ENCODE measurements around the gene PPP1R16B.

Gene PPP1R16B

DNA sequence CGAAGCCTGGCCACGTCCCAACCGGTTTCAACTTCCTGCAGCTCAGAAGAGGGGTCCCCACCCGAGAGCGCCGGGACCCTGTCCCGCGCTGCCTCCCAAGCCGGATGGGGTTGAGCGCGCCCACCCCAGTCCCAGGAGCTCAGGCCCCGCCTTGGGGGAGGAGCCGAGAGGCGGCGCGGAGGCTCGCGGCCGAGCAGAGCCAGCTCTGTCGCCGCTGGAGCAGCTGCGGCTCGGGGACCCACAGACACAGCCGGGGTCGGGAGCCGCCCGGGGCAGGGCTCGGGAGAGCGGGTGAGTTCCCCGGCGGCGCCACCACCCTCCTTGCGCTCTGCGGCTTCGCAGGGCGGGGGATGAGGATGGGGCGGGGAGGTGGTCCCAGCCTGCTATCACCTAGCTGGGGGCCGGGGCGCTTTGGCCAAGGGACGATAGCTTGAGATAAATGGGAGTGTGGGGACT is at the start of gene PPP1R16B:
Gene PPP1R16B, plus strand, starts transcription at position 196 of the 456 bp plus-strand sequence. CDS start 30,229 bp downstream, outside the sequence.
- peak; percentile 88 for DNase-seq

DNA sequence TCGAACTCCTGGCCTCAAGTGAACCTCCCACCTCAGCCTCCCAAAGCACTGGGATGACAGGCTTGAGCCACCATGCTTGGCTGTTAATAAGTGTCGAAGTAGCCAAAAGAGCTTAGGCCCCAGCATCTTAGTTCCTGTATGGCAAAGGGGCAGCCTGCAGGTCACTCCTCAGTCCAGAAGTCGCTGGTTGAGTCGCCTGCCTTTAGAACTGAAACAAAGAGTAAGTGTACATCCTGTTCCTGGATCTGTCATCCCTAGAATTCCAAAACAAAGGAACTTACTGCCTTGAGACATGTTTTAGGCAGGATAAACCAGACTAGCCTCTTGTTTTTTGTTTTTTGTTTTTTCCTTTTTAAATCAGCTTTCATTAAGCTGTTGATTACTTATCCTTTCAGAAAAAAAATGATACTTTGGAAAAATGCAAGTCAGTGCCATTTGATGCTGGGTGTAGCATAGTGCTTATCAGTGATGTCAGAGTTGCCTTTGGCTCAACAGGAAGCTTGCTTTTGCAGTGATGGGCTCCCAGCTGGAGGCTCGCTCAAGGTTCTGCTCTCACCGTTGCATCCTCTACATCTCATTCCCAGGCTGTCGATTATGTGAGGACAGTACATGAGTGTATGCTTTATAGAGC is 48.2 kb upstream of the PPP1R16B start:
- no peak for DNase-seq

DNA sequence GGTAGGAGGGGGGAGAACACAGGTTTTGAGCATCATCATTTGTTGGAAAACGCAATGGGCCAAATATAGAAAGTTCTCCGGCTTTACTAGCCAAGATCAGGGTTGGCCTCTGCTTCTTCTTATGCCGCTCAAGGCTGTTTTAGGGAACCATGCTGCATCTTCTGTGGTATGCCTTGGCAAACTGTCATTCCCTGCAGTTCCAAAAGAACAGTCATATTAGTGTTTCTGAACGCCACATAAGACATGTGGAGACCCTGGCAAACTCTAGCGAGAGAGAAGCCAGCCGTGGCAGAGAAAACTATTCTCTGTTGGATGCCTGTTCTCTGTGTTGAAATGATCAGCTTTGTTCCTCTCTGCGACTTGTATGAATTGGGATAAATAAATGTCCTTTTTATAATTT is 46.4 kb upstream of the PPP1R16B start:
- DNase-seq, result no peak

DNA sequence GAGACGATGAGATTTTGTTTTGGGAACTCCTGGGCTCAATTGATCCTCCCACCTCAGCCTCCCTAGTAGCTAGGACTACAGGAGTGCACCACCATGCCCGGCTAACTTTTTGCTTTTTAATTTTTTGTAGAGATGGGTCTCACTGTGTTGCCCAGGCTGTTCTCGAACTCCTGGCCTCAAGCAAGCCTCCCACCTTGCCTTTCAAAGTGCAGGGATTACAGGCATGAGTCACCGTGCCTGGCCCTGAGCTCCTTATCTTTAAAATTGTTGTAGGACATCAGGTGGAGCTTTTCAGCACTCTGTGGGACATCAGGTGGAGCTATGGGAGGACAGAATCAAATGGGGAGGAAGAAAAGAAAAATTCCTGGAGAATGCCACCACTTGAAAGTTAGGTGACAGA is 44.5 kb upstream of the PPP1R16B start:
- DNase-seq, result no peak

DNA sequence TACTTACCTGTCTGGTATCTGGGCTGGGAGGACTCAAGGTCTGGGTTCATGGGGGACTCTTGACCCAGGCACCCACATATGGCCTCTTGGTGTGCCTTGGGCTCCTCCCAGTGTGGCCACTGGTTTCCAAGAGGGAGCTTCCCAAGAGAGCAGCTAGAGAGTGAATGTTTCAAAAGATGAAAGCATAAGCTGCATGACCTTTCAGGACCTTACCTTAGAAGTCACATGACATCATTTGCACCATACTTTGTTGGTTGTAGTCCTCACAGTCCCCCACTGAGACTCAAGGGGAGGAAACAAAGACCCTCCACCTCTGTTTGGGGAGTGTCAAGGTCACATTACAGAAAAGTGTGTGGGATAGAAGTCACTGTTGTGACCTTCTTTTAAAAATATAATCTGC is 43.3 kb upstream of the PPP1R16B start:
- DNase-seq, result no peak

DNA sequence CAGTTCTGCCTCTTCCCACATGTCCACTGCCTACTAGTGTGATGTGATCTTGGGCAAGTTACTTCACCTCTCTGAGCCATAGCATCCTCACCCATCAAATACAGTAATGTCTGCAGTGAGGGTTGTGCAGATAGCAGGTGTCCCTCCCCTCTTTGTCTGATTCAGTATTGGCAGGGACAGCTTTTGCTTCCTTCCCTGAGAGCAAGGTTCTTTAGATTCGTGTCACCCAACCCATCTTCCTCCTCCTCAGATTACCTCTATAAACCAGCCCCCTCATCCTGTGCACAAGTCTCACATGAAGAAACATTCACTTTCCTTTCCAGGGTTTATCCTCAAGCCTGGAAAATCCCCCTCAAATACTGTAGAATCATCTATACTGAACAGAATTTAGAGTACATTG is 41.9 kb upstream of the PPP1R16B start:
- DNase-seq, result no peak

DNA sequence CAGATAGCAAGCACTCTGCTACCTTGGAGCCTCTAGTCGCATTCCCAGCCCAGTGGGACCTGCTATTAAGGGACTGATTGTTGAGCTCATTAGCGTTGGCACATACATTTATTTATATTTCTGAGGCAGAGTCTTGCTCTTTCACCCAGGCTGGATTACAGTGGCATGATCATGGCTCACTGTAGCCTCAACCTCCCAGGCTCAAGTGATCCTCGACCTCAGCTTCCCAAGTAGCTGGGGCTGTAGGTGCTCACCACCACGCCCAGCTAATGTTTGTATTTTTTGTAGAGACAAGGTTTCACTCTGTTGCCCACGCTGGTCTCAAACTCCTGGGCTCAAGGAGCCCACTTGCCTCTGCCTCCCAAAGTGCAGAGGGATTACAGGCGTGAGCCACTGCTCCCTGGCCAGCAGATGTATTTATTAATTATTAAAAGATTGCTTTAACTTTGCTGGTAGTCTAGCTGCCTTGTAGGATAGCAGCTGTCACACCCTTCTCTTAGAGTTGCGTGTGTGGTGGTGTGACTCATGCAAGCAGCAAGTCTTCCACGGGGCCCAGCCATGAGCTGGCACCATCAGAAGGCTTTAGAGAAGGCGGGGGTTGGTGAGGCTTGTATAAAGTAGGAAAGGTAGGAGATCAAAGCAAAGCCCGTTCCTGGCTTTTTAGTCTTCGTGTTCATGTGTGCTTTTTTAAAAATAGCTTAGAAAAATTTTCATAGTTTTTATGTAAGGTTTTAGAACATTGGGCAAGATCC is 40.8 kb upstream of the PPP1R16B start:
- DNase-seq, result peak; percentile 75

DNA sequence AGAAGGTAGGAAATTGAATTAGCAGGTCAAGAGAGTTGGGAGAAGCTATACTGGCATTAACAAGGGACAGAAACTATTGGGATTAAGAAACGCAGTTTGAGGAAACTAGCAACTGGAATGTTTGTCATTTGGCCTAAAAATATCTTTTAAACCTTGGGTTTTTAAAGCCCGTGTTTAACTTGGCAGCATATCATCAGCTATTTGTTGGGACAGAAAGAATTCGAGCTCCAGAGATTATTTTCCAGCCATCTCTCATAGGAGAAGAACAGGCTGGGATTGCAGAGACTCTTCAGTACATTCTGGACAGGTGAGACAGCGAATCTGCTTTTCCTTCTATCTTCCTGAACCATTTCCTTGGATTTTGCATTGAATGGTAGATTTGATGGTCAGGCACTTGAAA is 39.4 kb upstream of the PPP1R16B start:
- no peak for DNase-seq

DNA sequence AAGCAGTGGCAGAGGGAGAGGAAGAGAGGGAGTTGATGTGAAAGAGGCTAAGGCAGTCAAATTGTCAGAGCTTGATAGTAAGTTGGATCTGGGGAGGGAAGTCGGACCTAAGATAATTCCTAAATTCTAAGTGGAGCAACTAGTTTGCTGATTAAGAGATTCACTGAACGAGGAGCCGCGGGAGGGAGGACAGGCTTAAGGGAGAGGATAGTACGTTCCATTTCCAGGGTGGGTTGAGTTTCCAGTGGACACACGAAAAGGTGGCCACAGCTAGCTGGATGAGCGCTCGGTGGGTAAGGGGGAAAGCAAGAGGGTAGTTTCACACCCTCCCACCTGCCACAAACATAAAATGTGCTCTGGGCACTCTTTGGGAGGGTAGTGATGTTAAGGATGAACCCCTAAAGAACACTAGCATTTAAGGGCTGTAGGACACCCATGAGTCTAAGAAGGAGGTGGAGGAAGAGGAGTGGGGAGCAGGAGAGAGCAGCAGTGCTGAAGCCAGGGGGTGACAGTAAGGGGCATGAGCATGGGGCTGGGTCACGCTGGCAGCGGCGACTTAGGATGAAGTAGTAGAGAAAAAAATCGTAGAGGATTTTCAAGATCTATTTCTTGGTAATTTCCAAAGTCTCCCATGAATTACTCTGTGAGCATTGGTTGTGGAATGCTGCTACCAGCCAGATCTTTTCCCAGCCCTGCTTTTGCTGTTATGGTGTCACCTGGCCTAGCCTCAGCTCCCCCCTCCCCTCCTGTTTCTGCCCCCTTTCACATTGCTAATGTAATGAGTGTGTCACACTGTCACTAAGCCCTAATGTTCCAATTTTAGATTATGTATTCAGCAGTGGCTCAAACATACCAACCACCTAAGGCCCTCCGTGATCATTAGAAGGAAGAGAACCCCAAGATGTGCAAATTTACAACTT is 35.9 kb upstream of the PPP1R16B start:
- no peak for DNase-seq

DNA sequence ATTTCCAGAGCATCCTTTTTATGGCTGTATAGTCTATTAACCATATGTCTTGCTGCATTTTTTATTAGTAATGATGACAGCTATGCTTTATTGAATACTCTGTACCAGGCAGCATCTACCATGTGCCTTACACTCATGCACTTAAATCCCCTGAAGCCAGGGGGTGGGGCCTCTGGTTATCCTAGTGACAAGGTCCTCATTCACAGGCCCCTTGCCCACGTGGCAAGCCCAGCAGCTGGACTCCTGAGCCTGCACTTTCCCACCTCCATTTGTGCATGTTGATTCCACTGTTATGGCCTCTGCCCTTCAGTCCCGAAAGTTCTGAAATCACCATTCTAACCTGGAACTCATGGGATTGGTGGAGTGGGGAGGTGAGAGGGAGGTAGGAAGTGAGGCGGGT is 35.0 kb upstream of the PPP1R16B start:
- no peak for DNase-seq

DNA sequence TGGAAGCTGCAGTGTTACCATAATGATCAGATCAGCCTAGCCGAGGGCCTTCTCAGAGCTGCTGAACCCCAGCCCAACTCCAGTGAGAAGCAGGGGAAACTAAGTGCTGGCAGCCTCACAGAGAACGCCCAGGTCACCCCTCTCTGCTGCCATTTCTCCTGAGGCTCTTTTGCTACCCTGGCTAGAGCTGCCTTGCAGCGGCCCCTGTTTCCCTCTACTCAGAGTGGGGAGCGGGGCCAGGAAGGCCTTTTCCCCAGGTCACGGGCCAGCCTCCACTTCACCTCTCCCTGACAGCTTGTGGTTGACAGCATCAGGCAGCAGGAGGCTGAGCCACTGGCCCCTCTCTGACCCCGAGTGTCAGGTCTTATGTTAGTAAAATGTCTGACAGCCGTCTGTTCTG is 34.5 kb upstream of the PPP1R16B start:
- no peak for DNase-seq

DNA sequence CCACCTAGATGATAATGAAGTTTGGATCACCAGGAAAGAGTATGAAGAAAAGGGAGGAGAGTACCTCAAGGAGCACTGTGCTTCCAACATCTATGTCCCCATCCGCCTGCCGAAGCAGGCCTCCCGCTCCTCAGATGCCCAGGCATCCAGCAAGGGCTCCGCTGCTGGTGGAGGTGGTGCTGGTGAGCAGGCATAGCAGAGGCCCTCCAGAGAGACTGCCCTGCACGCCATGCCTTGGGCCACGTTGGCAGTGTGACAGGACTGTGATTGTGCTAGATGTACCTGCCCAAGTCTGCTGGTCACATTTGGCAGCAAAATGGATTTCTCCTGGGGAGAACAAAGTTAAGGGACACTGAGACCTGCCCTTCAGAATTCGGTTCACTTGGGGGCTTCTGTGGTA is 33.9 kb upstream of the PPP1R16B start:
- DNase-seq, result no peak

DNA sequence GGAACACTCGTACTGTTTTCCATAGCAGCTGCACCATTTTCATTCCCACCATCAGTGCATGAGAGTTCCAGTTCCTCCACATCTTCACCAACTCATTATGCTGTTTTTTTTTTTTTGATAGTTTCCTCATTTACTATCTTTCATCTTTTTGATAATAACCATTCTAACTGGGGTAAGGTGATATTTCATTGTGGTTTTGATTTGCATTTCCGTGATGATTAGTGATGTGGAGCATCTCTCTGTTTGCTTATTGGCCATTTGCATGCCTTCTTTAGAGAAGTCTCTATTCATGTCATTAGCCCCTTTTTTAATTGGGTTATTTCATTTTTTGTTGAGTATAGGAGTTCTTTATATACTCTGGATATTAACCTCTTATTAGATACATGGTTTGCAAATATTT is 31.3 kb upstream of the PPP1R16B start:
- no peak for DNase-seq

DNA sequence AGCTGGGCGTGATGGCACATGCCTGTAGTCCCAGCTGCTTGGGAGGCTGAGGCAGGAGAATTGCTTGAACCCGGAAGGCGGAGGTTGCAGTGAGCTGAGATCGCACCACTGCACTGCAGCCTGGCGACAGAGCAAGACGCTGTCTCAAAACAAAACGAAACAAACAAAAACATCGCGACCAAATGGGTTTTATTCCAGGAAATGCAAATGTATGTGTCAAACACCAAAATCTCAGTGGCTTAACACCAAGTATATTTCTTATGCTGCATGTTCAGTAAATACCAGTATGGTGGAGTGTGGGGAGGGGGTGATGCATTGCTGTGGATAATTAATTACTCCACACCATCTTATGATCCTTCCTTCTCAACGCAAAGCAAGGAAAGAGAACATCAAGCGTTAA is 29.1 kb upstream of the PPP1R16B start:
- DNase-seq, result no peak

DNA sequence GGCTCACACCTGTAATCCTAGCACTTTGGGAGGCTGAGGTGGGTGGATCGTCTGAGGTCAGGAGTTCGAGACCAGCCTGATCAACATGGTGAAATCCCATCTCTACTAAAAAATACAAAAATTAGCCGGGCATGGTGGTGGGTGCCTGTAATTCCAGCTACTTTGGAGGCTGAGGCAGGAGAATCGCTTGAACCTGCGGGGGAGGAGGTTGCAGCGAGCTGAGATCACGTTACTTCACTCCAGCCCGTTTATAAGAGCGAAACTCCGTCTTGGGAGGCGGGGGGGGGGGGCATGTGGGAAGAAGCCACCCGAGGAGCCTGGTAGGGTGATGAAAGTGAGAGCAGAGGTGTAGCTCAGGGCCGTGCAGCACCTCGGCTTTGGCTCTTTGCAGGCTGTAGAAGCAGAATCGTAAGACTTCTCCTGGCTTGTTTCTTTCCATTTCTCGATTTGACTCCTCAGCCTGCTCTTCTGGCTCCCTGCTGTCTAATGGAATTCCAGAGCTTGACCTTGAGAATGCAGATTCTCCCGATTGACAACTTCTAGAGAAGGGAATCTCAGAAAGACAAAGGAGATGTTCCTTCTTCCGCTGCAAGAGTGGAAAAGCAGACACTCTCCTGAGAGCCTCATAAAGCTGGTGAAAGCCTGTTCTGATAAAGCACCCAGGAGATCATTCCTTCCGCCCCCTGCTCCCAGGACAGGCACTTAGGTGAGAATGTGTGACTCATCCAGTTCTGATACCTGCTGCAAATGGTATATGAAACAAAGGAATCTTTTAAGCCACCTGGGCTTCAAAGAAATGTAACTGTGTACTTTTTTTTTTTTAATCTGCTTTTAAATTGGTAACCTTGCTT is 26.0 kb upstream of the PPP1R16B start:
- no peak for DNase-seq

DNA sequence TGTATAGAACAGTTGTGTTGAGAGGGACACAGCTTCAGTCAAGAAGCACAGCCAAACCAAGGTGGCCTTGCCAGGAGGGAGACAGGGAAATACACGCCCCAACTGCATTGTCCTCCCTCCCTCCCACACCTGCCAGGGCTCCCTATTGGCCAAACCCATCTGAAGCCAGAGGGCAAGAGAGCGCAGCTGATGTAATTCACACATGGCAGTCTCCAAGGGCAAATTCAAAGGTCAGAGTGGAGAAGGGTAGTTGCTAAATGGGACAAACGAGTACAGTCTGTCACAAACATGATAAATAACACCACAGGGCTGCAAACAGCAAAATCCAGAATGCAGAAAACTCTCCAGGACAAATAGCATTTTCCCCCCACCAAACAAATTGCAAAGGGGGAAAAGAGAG is 23.2 kb upstream of the PPP1R16B start:
- no peak for DNase-seq

DNA sequence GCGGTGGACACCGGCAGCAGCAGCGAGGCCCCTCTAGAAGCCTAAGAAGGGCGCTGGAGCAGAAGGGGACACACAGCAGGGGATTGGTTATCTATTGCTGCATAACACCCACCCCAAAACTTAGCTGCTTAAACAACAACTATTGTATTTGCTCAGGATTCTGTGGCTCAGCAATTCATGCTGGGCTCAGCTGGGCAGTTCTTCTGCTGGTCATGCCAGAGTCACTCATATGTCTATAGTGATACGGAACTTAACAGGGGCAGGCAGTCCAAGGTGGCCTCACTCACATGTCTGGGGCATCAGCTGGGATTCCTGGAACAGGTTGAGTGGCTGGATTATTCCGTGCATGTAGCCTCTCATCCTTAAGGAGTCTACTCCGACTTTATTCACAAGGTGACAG is 17.6 kb upstream of the PPP1R16B start:
- no peak for DNase-seq

DNA sequence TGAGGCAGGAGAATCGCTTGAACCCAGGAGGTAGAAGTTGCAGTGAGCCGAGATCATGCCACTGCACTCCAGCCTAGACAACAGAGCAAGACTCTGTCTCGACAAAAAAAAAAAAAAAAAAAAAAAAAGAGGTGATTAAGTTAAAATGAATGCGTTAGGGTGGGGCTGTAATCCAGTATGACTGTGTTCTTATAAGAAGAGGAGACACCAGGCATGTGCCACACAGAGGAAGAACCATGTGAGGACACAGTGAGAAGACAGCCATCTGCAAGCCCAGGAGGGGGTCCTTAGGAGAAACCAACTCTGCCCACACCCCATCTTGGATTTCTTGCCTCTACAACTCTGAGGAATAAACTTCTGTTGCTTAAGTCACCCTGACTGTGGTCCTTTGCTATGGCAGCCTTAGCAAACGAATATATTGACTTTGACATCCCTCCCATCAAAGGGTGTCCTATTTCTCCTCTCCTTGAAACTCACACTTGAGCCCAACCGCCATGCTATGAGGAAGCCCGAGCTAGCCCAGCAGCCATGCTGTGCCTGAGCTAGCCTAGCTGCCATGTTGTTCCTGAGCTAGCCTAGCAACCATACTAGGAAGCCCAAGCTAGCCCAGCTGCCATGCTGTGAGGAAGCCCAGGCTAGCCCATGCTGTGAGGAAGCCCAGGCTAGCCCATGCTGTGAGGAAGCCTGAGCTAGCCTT is 15.8 kb upstream of the PPP1R16B start:
- no peak for DNase-seq

DNA sequence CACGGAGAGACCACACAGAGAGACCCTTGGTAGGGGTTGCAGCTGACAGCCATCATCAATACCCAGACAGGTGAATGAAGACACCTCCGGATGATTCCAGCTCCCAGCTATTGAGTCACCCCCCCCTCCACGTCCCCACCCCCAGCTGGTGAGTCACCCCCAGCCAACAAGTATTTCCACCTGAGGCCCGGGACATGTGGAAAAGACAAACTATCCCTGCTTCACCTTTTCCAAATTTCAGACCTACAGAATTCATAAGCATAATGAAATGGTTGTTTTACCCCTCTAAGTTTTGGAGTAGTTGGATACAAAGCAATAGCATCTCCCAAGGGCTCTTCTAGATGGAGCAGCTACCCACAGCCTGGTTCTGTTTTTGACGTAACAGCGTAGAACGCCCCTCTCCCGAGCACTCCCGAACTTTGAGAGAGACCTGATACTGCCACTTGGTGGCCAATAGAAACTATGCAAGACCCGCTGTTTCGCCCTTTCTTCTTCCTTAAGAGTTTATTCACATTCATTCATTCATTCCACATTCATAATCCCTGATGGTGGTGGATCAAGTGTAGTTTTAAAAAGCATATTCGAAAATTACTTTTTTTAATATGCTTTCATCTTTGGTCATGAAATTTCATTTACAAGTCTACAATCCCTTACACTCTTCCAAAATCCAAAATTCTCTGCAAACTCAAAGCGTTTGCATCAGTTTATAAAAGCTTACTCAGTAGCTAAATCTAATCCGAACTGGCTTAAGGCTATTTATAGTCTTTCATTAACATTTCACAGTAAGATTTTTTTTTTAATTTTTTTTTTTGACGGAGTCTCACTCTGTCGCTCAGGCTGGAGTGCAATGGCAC is 15.1 kb upstream of the PPP1R16B start:
- peak; percentile 60 for DNase-seq

DNA sequence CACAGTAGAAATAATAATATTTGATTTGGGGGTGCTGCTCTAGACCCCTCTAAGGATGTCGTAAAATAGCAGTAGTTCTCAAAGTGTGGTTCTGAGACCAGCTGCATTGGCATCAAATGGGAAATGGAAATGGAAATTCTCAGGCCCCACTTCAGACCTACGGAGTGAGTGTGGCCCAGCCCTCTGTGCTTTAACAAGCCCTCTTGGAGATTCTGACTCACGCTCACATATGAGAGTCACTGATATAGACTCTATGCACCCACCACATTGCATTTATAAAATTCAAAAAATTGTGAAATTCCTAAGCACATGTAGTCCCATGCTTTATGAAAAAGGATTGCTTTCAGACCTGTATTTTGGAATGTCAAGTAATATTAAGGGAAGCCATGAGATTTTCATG is 14.2 kb upstream of the PPP1R16B start:
- no peak for DNase-seq

DNA sequence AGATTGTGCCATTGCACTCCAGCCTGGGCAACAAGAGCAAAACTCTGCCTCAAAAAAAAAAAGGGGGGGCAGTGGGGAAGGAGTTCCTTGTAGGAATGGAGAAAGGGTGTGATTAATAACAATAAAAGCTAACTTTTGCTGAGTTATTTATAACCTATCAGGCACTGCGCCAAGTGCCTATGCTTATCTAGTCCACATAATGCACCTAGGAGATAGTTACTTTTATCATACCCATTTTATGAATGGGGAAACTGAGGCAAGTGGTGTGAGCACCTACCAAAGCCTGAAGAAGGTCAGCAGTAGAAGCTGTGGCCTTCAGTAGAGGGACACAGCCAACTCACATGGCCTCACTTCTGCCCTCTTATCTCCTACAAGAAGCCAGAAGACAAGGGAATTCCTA is 13.6 kb upstream of the PPP1R16B start:
- DNase-seq, result no peak
